Mammary epithelial cell (primary cell): ENCODE results near the gene TMEM167A.

ENCODE experiments used
- CTCF ChIP-seq, 2 donors: IDR thresholded peaks in 1 of 2; conservative IDR thresholded peaks in 1 of 2; 2 replicates each; pipeline ENCODE4 v1.5.1; 2011 to 2012; ENCODE audit warnings: inconsistent platforms in 2 of 2, low read length in 2 of 2, mild to moderate bottlenecking in 2 of 2, control low read depth in 1 of 2, low read depth in 1 of 2; ENCODE audit not compliant: insufficient read depth in 1 of 2; ENCODE audit errors: extremely low read depth in 1 of 2
- EZH2 ChIP-seq: IDR thresholded peaks from 2 replicates; pipeline ENCODE4 v1.6.1; 2012; ENCODE audit warnings: low read length, inconsistent platforms, borderline replicate concordance

GRCh38 chr5:83097689-83098231, 20.6 kb upstream of the TMEM167A start:
- TF ChIP-seq CTCF (conservative IDR thresholded peaks at IDR 0.05 in 1 of 2, IDR thresholded peaks at IDR 0.05 in 1 of 2; ENCODE audit: extremely low read depth in 1 of 2, insufficient read depth in 1 of 2, low read depth in 1 of 2, low read length in 2 of 2) (no peak), EZH2 (no peak)
